Measurements from ENCODE around the gene AASS. TPM values are rescaled to one million over a fixed set of nuclear protein-coding genes. Genes with fewer than 3 reads are reported as not detected.

AASS gene
- total and polyA plus RNA-seq, 2 experiments from 2014 or later, result 368 to 789 TPM

DNA sequence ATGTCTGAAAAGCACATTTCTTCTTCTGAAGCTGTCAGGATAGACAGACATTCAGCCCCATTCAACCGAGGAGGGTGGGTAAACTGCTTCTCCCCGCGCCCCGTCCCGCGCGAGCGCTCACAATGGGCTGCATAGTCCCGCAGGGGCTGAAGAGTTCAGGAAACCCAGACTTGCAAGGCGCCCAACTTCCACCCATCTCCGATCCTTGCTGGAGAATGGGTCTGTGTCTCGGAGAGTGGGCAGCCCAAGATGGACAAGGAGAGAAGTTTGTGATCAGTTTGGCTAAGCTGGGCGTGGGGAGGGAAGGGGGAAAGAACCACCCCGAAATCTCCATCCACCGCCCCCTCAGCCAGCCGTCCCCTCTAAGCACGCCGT lies 686 bp downstream of the AASS start:
- peak overlapping the region; percentile 87 for H3K4me3 ChIP-seq
- H2AFZ ChIP-seq, result no peak overlapping the region
- Mint-ChIP-seq H3K4me1 (peaks cover 46% of the 10 kb centered on the region), H3K27me3 (ENCODE audit: insufficient read depth, low read depth, poor library complexity) (peaks cover 13% of the 10 kb centered on the region), H3K4me3 (peak overlapping the region; percentile 96), H3K36me3 (ENCODE audit: low read depth) (peaks cover 53% of the 10 kb centered on the region), H3K27ac (peak overlapping the region; percentile 96), H3K9me3 (peaks cover 3% of the 10 kb centered on the region; the same call in 2 of the 3 replicates)
- DNase-seq (ENCODE audit: low spot score) (no peak), ATAC-seq (peak; percentile 2)
- peaks cover 30% of the 10 kb centered on the region for H4K20me1 ChIP-seq (replicated peaks; ENCODE audit: insufficient read depth)
- H3K27me3 ChIP-seq (ENCODE audit: insufficient read depth), result no peaks in the 10 kb centered on the region
- H3K27ac ChIP-seq (ENCODE audit: low read depth), result peak overlapping the region; percentile 64
- no peaks in the 10 kb centered on the region for H3K9me2 ChIP-seq (ENCODE audit: insufficient read depth)
- peaks cover 55% of the 10 kb centered on the region for H3K4me1 ChIP-seq (ENCODE audit: insufficient read depth)
- TF ChIP-seq POLR2AphosphoS5 (IDR thresholded peaks at IDR 0.05; ENCODE audit: low read depth), result no peak
- no peak for TF ChIP-seq STAT1 (IDR thresholded peaks at IDR 0.05; ENCODE audit: unreplicated experiment)
- TF ChIP-seq, protein P1, sequence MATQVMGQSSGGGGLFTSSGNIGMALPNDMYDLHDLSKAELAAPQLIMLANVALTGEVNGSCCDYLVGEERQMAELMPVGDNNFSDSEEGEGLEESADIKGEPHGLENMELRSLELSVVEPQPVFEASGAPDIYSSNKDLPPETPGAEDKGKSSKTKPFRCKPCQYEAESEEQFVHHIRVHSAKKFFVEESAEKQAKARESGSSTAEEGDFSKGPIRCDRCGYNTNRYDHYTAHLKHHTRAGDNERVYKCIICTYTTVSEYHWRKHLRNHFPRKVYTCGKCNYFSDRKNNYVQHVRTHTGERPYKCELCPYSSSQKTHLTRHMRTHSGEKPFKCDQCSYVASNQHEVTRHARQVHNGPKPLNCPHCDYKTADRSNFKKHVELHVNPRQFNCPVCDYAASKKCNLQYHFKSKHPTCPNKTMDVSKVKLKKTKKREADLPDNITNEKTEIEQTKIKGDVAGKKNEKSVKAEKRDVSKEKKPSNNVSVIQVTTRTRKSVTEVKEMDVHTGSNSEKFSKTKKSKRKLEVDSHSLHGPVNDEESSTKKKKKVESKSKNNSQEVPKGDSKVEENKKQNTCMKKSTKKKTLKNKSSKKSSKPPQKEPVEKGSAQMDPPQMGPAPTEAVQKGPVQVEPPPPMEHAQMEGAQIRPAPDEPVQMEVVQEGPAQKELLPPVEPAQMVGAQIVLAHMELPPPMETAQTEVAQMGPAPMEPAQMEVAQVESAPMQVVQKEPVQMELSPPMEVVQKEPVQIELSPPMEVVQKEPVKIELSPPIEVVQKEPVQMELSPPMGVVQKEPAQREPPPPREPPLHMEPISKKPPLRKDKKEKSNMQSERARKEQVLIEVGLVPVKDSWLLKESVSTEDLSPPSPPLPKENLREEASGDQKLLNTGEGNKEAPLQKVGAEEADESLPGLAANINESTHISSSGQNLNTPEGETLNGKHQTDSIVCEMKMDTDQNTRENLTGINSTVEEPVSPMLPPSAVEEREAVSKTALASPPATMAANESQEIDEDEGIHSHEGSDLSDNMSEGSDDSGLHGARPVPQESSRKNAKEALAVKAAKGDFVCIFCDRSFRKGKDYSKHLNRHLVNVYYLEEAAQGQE (IDR thresholded peaks at IDR 0.05; ENCODE audit: unreplicated experiment), result no peak
- no peak for TF ChIP-seq EZH2 (IDR thresholded peaks at IDR 0.05; ENCODE audit: low read depth, unreplicated experiment)
- TF ChIP-seq EZH2phosphoT487 (IDR thresholded peaks at IDR 0.05; ENCODE audit: unreplicated experiment), result no peak
- TF ChIP-seq, protein P2, sequence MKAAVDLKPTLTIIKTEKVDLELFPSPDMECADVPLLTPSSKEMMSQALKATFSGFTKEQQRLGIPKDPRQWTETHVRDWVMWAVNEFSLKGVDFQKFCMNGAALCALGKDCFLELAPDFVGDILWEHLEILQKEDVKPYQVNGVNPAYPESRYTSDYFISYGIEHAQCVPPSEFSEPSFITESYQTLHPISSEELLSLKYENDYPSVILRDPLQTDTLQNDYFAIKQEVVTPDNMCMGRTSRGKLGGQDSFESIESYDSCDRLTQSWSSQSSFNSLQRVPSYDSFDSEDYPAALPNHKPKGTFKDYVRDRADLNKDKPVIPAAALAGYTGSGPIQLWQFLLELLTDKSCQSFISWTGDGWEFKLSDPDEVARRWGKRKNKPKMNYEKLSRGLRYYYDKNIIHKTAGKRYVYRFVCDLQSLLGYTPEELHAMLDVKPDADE (IDR thresholded peaks at IDR 0.05), result no peak
- no peak for TF ChIP-seq NANOG (IDR thresholded peaks at IDR 0.05; ENCODE audit: borderline replicate concordance)
- TF ChIP-seq, protein P3, sequence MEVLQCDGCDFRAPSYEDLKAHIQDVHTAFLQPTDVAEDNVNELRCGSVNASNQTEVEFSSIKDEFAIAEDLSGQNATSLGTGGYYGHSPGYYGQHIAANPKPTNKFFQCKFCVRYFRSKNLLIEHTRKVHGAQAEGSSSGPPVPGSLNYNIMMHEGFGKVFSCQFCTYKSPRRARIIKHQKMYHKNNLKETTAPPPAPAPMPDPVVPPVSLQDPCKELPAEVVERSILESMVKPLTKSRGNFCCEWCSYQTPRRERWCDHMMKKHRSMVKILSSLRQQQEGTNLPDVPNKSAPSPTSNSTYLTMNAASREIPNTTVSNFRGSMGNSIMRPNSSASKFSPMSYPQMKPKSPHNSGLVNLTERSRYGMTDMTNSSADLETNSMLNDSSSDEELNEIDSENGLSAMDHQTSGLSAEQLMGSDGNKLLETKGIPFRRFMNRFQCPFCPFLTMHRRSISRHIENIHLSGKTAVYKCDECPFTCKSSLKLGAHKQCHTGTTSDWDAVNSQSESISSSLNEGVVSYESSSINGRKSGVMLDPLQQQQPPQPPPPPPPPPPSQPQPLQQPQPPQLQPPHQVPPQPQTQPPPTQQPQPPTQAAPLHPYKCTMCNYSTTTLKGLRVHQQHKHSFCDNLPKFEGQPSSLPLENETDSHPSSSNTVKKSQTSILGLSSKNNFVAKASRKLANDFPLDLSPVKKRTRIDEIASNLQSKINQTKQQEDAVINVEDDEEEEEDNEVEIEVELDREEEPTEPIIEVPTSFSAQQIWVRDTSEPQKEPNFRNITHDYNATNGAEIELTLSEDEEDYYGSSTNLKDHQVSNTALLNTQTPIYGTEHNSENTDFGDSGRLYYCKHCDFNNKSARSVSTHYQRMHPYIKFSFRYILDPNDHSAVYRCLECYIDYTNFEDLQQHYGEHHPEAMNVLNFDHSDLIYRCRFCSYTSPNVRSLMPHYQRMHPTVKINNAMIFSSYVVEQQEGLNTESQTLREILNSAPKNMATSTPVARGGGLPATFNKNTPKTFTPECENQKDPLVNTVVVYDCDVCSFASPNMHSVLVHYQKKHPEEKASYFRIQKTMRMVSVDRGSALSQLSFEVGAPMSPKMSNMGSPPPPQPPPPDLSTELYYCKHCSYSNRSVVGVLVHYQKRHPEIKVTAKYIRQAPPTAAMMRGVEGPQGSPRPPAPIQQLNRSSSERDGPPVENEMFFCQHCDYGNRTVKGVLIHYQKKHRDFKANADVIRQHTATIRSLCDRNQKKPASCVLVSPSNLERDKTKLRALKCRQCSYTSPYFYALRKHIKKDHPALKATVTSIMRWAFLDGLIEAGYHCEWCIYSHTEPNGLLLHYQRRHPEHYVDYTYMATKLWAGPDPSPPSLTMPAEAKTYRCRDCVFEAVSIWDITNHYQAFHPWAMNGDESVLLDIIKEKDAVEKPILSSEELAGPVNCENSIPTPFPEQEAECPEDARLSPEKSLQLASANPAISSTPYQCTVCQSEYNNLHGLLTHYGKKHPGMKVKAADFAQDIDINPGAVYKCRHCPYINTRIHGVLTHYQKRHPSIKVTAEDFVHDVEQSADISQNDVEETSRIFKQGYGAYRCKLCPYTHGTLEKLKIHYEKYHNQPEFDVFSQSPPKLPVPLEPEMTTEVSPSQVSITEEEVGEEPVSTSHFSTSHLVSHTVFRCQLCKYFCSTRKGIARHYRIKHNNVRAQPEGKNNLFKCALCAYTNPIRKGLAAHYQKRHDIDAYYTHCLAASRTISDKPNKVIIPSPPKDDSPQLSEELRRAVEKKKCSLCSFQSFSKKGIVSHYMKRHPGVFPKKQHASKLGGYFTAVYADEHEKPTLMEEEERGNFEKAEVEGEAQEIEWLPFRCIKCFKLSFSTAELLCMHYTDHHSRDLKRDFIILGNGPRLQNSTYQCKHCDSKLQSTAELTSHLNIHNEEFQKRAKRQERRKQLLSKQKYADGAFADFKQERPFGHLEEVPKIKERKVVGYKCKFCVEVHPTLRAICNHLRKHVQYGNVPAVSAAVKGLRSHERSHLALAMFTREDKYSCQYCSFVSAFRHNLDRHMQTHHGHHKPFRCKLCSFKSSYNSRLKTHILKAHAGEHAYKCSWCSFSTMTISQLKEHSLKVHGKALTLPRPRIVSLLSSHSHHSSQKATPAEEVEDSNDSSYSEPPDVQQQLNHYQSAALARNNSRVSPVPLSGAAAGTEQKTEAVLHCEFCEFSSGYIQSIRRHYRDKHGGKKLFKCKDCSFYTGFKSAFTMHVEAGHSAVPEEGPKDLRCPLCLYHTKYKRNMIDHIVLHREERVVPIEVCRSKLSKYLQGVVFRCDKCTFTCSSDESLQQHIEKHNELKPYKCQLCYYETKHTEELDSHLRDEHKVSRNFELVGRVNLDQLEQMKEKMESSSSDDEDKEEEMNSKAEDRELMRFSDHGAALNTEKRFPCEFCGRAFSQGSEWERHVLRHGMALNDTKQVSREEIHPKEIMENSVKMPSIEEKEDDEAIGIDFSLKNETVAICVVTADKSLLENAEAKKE (CRISPR knock-in tag; IDR thresholded peaks at IDR 0.05), result no peak
- no peak for TF ChIP-seq ZNF114 (CRISPR knock-in tag; IDR thresholded peaks at IDR 0.05)
- TF ChIP-seq CREB1 (CRISPR knock-in tag; IDR thresholded peaks at IDR 0.05; ENCODE audit: low read depth), result no peak
- TF ChIP-seq, protein P4, sequence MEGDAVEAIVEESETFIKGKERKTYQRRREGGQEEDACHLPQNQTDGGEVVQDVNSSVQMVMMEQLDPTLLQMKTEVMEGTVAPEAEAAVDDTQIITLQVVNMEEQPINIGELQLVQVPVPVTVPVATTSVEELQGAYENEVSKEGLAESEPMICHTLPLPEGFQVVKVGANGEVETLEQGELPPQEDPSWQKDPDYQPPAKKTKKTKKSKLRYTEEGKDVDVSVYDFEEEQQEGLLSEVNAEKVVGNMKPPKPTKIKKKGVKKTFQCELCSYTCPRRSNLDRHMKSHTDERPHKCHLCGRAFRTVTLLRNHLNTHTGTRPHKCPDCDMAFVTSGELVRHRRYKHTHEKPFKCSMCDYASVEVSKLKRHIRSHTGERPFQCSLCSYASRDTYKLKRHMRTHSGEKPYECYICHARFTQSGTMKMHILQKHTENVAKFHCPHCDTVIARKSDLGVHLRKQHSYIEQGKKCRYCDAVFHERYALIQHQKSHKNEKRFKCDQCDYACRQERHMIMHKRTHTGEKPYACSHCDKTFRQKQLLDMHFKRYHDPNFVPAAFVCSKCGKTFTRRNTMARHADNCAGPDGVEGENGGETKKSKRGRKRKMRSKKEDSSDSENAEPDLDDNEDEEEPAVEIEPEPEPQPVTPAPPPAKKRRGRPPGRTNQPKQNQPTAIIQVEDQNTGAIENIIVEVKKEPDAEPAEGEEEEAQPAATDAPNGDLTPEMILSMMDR (conservative IDR thresholded peaks at IDR 0.05; ENCODE audit: low read depth in 2 of 2), result no peak
- TF ChIP-seq JUNB (IDR thresholded peaks at IDR 0.05; ENCODE audit: unreplicated experiment), result no peak
- no peak for TF ChIP-seq ZNF331 (CRISPR knock-in tag; IDR thresholded peaks at IDR 0.05; ENCODE audit: low read depth)
- 0 out of 2 replicates have a peak, but pooled peaks cover 4% of the 10 kb centered on the region for H3F3A ChIP-seq (replicated peaks; ENCODE audit: low read depth)
- peak overlapping the region; percentile 91 for H3K4me2 ChIP-seq
- H3K36me3 ChIP-seq (ENCODE audit: insufficient read depth), result peaks cover 14% of the 10 kb centered on the region
- peaks cover 87% of the 10 kb centered on the region for H3K79me2 ChIP-seq (replicated peaks; ENCODE audit: insufficient read depth)

Data from GM23338 (cell line).